GM19455 (cell line): ENCODE measurements around the gene NT5C2.
"Not testable (repeated sequence)": the region's sequence is repeated elsewhere in the genome, so short reads cannot be mapped to it uniquely, and the experiment has no call there.

Experiments used
- ATAC-seq: cut with Tn5 transposase; IDR thresholded peaks from one replicate; pipeline ENCODE4 v1.9.1; 2021; ENCODE audit not compliant: unreplicated experiment

NT5C2 gene

GRCh38 chr10:103167554-103167953, 25.5 kb downstream of the NT5C2 start:
- not testable (repeated sequence) for ATAC-seq

GRCh38 chr10:103166523-103166922, 26.5 kb downstream of the NT5C2 start:
- no peak for ATAC-seq

GRCh38 chr10:103163766-103164403, 29.2 kb downstream of the NT5C2 start:
- not testable (repeated sequence) for ATAC-seq

DNA sequence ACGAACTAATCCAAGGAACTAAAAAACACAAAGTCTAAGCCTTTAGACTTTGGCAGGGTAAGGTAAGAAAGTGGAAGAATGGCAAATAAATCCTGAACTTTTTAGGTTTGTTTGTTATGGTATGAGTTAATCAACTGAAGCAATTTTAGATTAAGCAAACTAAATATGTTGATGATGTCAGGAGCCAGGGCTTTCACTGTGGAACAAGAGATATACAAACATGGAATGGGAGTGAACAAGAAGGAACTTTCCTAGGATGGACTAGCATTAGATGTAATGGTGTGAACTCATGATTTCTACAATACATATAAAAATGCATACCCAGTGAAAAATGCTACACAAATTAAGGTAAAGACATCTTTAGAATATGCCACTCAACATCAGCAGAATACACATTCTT, 35.8 kb downstream of the NT5C2 start:
- ATAC-seq, result no peak

- no peak for ATAC-seq
Observed at GRCh38 chr10:103155471-103156085, 37.5 kb downstream of the NT5C2 start.

- ATAC-seq, result no peak
Observed at GRCh38 chr10:103154521-103155299, 38.4 kb downstream of the NT5C2 start.

- no peak for ATAC-seq
Observed at GRCh38 chr10:103153302-103154197, 39.5 kb downstream of the NT5C2 start.

DNA sequence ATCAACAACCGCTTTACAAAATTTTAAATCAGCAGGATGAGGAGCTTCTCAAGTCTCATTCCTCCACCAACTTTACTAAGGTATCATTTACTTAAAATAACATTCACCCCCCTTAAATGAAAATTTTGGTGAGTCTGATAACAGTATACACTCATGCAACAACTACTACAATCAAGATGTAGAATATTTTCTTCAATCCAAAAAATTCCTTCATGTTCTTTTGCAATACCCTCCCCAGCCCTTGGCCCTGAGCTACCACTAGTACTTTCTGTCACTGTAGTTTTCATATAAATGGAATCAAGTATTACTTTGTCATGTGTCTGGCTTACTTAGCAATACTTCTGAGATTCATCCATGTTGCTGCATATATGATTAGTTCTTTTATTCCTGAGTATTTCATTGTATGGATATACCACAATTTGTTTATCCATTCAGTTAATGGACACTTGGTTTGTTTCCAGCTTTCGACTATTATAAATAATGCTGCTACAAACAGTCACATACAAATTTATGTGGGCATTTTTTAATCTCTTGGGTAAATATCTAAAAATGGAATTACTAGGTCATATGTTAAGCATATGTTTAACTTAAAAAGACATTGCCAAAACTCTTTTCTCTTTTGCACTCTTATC, 43.0 kb downstream of the NT5C2 start:
- no peak for ATAC-seq

DNA sequence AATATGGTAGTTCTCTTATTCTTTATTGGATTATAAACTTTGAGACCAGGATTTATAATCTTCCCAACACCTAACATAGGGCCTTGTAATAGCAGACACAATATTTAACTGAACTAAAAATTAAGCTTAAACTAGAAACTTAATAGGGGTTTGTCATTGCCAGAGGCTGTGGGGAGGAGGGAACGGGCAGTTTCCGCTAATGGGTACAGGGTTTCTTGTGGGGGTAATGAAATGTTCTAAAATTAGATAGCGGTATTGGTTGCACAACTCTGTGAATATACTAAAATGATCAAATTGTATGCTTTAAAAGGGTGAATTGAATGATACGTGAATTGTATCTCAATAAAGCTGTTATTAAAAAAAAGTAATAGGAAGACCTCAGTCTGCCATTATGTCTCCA, 45.4 kb downstream of the NT5C2 start:
- no peak for ATAC-seq

DNA sequence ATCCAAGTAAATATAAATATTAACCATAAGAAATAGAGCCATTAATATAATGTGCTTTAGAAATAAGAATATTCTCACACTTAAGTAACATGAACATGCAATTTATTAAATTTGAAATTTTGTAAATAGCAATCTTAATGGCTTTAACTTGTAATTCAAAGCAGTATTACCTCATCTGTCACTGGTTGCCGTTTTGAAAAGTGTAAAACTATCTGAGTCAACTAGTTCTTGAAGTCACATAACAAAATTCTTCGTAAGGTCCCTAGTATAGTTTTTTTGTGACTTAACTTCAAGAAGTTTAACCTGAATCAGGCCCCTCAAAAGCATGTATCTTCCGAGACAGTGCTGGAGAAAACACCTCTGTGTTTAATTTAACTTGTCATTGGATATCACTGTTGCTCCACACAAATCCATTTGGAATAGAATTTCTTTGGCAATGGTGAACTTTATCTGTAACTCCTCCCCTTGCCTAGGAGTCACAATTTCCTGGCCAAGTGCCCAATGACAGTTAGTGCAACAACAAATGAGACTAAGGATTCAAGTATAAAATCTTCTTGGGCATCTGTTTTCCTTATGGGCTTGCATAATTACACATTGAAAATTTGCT, 47.1 kb downstream of the NT5C2 start:
- no peak for ATAC-seq

- no peak for ATAC-seq
Observed at GRCh38 chr10:103145046-103145445, 48.0 kb downstream of the NT5C2 start.

DNA sequence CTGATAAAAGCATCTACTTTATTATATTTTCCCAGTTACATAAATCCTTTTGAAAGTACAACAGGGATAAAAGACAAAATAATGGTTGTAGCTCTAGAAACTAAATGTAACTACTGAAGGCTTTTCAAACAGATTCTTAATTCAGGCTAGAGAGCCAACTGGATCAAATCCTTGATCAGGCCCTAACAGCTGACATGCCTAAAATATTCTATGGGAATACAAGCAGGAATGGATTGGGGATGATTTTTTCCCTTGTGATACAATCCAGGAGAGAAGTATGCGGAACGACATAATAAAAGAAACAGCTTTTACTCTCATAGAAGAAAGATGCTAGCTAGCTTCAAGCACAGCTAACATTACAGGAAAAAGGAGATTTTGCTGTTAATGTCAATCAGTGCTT, 49.0 kb downstream of the NT5C2 start:
- ATAC-seq, result no peak

- ATAC-seq, result not testable (repeated sequence)
Observed at GRCh38 chr10:103143641-103144040, 49.4 kb downstream of the NT5C2 start.

DNA sequence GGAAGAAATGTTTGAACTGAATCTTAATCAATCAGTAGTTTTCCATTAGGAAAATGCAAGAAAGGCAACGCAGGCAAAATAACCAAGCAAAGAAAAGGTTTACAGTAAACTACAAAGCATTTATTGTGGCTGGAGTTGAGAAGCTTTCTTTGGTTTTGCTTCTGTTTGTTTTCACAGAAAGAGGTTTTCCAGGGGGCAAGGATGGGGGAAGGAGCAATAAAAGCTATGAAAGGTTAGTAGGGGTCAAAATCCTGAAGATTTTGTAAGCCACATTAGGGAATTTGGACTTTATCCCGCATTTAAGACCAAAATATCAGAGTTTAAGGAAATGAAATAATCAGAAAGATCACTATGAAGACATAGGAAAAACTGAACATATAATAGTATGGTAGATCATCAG, 51.1 kb downstream of the NT5C2 start:
- no peak for ATAC-seq

- ATAC-seq, result no peak
Observed at GRCh38 chr10:103140469-103140868, 52.6 kb downstream of the NT5C2 start.

DNA sequence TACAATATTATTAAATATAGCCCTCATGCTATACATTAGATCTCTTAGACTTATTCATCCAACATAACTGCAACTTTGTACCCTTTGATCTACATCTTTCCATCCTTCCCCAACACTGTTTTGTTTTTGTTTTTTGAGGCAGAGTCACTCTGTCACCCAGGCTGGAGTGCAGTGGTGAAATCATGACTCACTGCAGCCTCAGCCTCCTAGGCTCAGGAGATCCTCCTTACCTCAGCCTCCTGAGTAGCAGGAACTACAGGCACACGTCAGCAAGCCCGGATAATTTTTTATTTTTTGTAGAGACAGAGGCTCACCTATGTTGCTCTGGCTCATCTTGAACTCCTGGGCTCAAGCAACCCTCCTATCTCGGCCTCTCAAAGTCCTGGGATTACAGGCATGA, 53.3 kb downstream of the NT5C2 start:
- no peak for ATAC-seq

GRCh38 chr10:103135168-103135567, 57.9 kb downstream of the NT5C2 start:
- ATAC-seq, result not testable (repeated sequence)

- no peak for ATAC-seq
Observed at GRCh38 chr10:103130910-103131309, 62.2 kb downstream of the NT5C2 start.

- ATAC-seq, result not testable (repeated sequence)
Observed at GRCh38 chr10:103130180-103130579, 62.9 kb downstream of the NT5C2 start.

- no peak for ATAC-seq
Observed at GRCh38 chr10:103127241-103127640, 65.8 kb downstream of the NT5C2 start.
